Caco-2 (cell line): ENCODE results near the gene USP9X. TPM values are rescaled to one million over a fixed set of nuclear protein-coding genes. Genes with fewer than 3 reads are reported as not detected.

ENCODE experiments used
- BruUV-seq: library from RNA; stranded (reverse); fragments of 400-500 nt; replicated peaks from 2 replicates; lab custom pipeline; 2021; lab: Mats Ljungman, UMichigan
- CTCF ChIA-PET: fragments of 300-600 bp; sonication (Branson Sonifier 250); formaldehyde crosslinking; loops from one replicate; lab custom pipeline; 2022; ENCODE audit warnings: antibody characterized with exemption; lab: Charles Lee
- POLR2A ChIA-PET: fragments of 300-600 bp; sonication (Branson Sonifier 250); formaldehyde crosslinking; loops from one replicate; lab custom pipeline; 2022; ENCODE audit warnings: antibody characterized with exemption; lab: Charles Lee
- DNase-seq, 2 experiments: peaks; one replicate each; pipeline versions ENCODE4 v3.0.0 to v3.0.0-alpha.2; 2020 to 2022
- H3K27me3 ChIP-seq: replicated peaks from 2 replicates; pipeline ENCODE4 v1.6.0; 2011; ENCODE audit warnings: low read length; ENCODE audit not compliant: control insufficient read depth, insufficient read depth
- H3K36me3 ChIP-seq: 2 replicates; pipeline ENCODE4 v1.5.1; 2011; ENCODE audit warnings: low read length; ENCODE audit not compliant: control insufficient read depth, insufficient read depth
- H3K4me1 ChIP-seq: fragments of 250-450 bp; sonication (Bioruptor Pico); 2 replicates; pipeline ENCODE4 v1.5.1; 2020; ENCODE audit warnings: mild to moderate bottlenecking
- H3K4me3 ChIP-seq: 2 replicates; pipeline ENCODE4 v1.5.1; 2011; ENCODE audit warnings: low read depth, mild to moderate bottlenecking, control low read depth, low read length
- H3K9me3 ChIP-seq: fragments of 250-450 bp; sonication (Bioruptor Pico); 2 replicates; pipeline ENCODE4 v1.5.1; 2020; ENCODE audit warnings: mild to moderate bottlenecking, moderate library complexity
- H3K27ac Mint-ChIP-seq: one replicate; pipeline ENCODE4 v1.8.0; 2022; ENCODE audit warnings: mixed read lengths; ENCODE audit not compliant: unreplicated experiment
- H3K27me3 Mint-ChIP-seq: one replicate; pipeline ENCODE4 v1.8.0; 2022; ENCODE audit warnings: mixed read lengths; ENCODE audit not compliant: insufficient read depth, unreplicated experiment
- H3K36me3 Mint-ChIP-seq: one replicate; pipeline ENCODE4 v1.8.0; 2022; ENCODE audit warnings: mild to moderate bottlenecking, mixed read lengths; ENCODE audit not compliant: insufficient read depth, unreplicated experiment
- H3K4me1 Mint-ChIP-seq: one replicate; pipeline ENCODE4 v1.8.0; 2022; ENCODE audit warnings: low read depth, mixed read lengths; ENCODE audit not compliant: unreplicated experiment
- H3K4me3 Mint-ChIP-seq: one replicate; pipeline ENCODE4 v1.8.0; 2022; ENCODE audit warnings: mild to moderate bottlenecking, moderate library complexity, mixed read lengths; ENCODE audit not compliant: unreplicated experiment
- H3K9me3 Mint-ChIP-seq: one replicate; pipeline ENCODE4 v1.8.0; 2022; ENCODE audit warnings: mixed read lengths; ENCODE audit not compliant: unreplicated experiment
- intact Hi-C: fragments of 100-400 bp; cut with micrococcal nuclease; formaldehyde crosslinking; loops from one replicate; pipeline ENCODE4 v1.10.0; 2022; ENCODE audit not compliant: unreplicated experiment
- total RNA-seq: library from RNA; stranded (reverse); gene quantifications from 2 replicates; pipeline ENCODE4 v1.2.3, GENCODE V29; 2022
- TF ChIP-seq, protein P1 (sequence below), 2 experiments: fragments of 200-600 bp in 1 of 2; IDR thresholded peaks; 1 replicate in 1 of 2; 2 replicates in 1 of 2; pipeline versions ENCODE4 v1.5.1 to v1.8.0; 2011 to 2022; ENCODE audit warnings: antibody characterized with exemption in 1 of 2, control low read depth in 1 of 2, inconsistent platforms in 1 of 2, low read depth in 1 of 2, low read length in 1 of 2, mild to moderate bottlenecking in 1 of 2, moderate library complexity in 1 of 2; ENCODE audit not compliant: insufficient read depth in 1 of 2, severe bottlenecking in 1 of 2, unreplicated experiment in 1 of 2

Gene USP9X
- total RNA-seq, 1 experiment from 2014 or later, result 73.7 TPM

DNA sequence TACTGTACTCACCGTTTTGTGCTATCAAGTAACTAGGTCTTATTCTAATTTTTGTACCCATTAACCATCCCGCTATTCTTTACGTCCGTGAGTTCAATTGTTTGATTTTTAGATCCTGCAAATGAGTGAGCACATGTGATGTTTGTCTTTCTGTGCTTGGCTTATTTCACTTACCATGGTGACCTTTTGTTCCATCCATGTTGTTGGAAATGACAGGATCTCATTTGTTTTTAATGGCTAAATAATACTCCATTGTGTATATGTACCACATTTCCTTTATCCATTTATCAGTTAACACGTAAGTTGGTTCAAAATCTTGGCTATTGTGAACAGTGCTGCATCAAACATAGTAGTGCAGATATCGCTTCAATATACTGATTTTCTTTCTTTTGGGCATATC is 48.3 kb downstream of the USP9X start:
- ChIA-PET CTCF (no interaction called here), POLR2A (no interaction called here)
- H3K4me3 ChIP-seq, result no peak overlapping the region
- Mint-ChIP-seq H3K9me3 (no peaks in the 10 kb centered on the region), H3K27me3 (no peaks in the 10 kb centered on the region), H3K27ac (no peak overlapping the region), H3K36me3 (peaks cover 21% of the 10 kb centered on the region), H3K4me1 (no peaks in the 10 kb centered on the region), H3K4me3 (no peak overlapping the region)
- intact Hi-C loops, result no loop called here
- H3K27me3 ChIP-seq, result no peaks in the 10 kb centered on the region
- BruUV-seq, result no TSS peak
- H3K4me1 ChIP-seq, result no peaks in the 10 kb centered on the region
- DNase-seq, result no peak
- H3K36me3 ChIP-seq, result no peaks in the 10 kb centered on the region
- H3K9me3 ChIP-seq, result no peaks in the 10 kb centered on the region
- TF ChIP-seq, protein P1, sequence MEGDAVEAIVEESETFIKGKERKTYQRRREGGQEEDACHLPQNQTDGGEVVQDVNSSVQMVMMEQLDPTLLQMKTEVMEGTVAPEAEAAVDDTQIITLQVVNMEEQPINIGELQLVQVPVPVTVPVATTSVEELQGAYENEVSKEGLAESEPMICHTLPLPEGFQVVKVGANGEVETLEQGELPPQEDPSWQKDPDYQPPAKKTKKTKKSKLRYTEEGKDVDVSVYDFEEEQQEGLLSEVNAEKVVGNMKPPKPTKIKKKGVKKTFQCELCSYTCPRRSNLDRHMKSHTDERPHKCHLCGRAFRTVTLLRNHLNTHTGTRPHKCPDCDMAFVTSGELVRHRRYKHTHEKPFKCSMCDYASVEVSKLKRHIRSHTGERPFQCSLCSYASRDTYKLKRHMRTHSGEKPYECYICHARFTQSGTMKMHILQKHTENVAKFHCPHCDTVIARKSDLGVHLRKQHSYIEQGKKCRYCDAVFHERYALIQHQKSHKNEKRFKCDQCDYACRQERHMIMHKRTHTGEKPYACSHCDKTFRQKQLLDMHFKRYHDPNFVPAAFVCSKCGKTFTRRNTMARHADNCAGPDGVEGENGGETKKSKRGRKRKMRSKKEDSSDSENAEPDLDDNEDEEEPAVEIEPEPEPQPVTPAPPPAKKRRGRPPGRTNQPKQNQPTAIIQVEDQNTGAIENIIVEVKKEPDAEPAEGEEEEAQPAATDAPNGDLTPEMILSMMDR (IDR thresholded peaks at IDR 0.05; ENCODE audit: insufficient read depth in 1 of 2, low read depth in 1 of 2, low read length in 1 of 2, severe bottlenecking in 1 of 2, unreplicated experiment in 1 of 2), result no peak

DNA sequence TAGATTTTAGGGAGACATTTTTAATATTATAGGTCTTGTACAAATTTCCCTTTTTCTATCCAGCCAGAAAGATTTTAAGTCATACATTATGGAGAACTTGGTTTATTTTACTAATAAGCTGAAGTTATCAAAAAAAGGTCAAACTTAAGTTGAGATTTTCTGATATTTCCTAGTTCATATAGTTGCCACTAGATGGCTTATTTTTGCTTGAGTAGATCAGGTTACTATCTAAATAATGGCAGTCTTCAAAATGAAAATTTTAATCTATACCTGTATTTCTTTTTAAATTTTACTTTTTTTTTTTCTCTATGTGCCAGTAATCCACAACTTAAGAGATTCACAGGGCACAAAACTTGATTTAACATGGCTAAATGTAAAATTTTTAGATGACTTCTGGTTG is 52.3 kb downstream of the USP9X start:
- Mint-ChIP-seq H3K27ac (no peak overlapping the region), H3K4me1 (no peaks in the 10 kb centered on the region), H3K27me3 (no peaks in the 10 kb centered on the region), H3K4me3 (no peak overlapping the region), H3K9me3 (no peaks in the 10 kb centered on the region), H3K36me3 (peaks cover 12% of the 10 kb centered on the region)
- Histone ChIP-seq H3K27me3 (no peaks in the 10 kb centered on the region), H3K4me3 (no peak overlapping the region), H3K4me1 (no peaks in the 10 kb centered on the region), H3K36me3 (no peaks in the 10 kb centered on the region), H3K9me3 (no peaks in the 10 kb centered on the region)
- POLR2A ChIA-PET, result no interaction called here
- intact Hi-C loops, result no loop called here
- no TSS peak for BruUV-seq
- CTCF ChIA-PET, result no interaction called here
- DNase-seq, result no peak
- TF ChIP-seq, protein P1 (IDR thresholded peaks at IDR 0.05; ENCODE audit: insufficient read depth in 1 of 2, low read depth in 1 of 2, low read length in 1 of 2, severe bottlenecking in 1 of 2, unreplicated experiment in 1 of 2), result peak; percentile 3 to 19

DNA sequence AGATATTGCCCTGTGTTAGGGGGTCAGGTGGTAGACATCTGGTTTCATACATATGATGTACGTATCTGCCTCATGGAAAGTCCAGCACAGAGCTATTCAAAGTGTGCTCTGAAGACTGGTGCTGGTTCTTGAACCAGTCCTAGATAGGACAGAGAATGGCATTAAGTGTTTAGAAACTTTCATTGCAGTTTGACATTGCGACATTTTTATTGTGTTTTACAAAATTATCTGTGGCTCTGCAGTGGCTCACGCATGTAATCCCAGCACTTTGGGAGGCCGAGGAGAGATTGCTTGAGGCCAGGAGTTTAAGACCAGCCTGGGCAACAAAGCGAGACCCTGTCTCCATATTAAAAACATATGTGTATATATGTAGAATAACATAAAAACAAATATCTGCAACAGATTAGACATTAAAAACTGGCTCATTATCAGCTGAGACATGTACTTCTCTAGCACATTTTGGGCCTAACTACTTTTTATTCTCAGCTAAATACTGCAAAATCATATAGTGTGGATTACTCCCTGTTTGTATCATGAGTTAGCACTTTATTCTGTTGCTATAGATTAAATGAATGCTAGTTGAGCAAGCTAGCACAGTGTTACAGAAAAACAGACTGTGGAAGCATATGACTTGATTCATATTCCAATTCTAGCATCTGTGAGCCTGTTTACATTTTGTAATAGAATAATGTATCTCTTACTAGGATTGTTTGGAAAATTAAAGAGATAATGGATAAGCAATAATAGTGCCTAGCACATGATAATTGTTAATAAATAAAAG is 57.1 kb downstream of the USP9X start:
- Mint-ChIP-seq H3K27me3 (no peaks in the 10 kb centered on the region), H3K27ac (no peak overlapping the region), H3K4me1 (no peaks in the 10 kb centered on the region), H3K4me3 (no peak overlapping the region), H3K36me3 (peaks cover 19% of the 10 kb centered on the region), H3K9me3 (no peaks in the 10 kb centered on the region)
- TF ChIP-seq, protein P1 (IDR thresholded peaks at IDR 0.05; ENCODE audit: insufficient read depth in 1 of 2, low read depth in 1 of 2, low read length in 1 of 2, severe bottlenecking in 1 of 2, unreplicated experiment in 1 of 2), result no peak
- BruUV-seq, result no TSS peak
- Histone ChIP-seq H3K36me3 (no peaks in the 10 kb centered on the region), H3K27me3 (no peaks in the 10 kb centered on the region), H3K4me3 (no peak overlapping the region), H3K4me1 (no peaks in the 10 kb centered on the region), H3K9me3 (no peaks in the 10 kb centered on the region)
- intact Hi-C loops, result no loop called here
- DNase-seq, result no peak
- ChIA-PET CTCF (no interaction called here), POLR2A (no interaction called here)
